HEK293T (cell line): Measurements from ENCODE around the gene SEMA3B.
"Not testable (repeated sequence)": the region's sequence is repeated elsewhere in the genome, so short reads cannot be mapped to it uniquely, and the experiment has no call there.

Source experiments
- CTCF ChIA-PET: fragments of 350-600 bp; formaldehyde crosslinking; extraction: SDS; loops from one replicate; lab custom pipeline; 2021; ENCODE audit warnings: antibody characterized with exemption, inconsistent platforms; lab: Yijun Ruan, JAX
- POLR2A ChIA-PET: fragments of 350-600 bp; formaldehyde crosslinking; extraction: SDS; loops from one replicate; lab custom pipeline; 2020; ENCODE audit warnings: antibody characterized with exemption, inconsistent platforms; lab: Yijun Ruan, JAX
- DNase-seq: peaks from one replicate; pipeline ENCODE4 v3.0.0; 2012; ENCODE audit warnings: mixed read lengths; ENCODE audit errors: extremely low spot score
- ARNT ChIP-seq: fragments of 450-650 bp; IDR thresholded peaks from 2 replicates; pipeline ENCODE4 v1.6.1; 2017; ENCODE audit warnings: mild to moderate bottlenecking
- BHLHE40 ChIP-seq: fragments of 450-650 bp; IDR thresholded peaks from 2 replicates; pipeline ENCODE4 v1.6.1; 2016; ENCODE audit warnings: mild to moderate bottlenecking, moderate library complexity, borderline replicate concordance
- CTBP1 ChIP-seq: fragments of 450-650 bp; IDR thresholded peaks from 2 replicates; pipeline ENCODE4 v1.6.1; 2016; ENCODE audit warnings: borderline replicate concordance
- ELF4 ChIP-seq: fragments of 450-650 bp; IDR thresholded peaks from 2 replicates; pipeline ENCODE4 v1.6.1; 2017; ENCODE audit warnings: antibody characterized with exemption
- FOXA1 ChIP-seq: fragments of 450-650 bp; IDR thresholded peaks from 2 replicates; pipeline ENCODE4 v1.6.1; 2016; ENCODE audit warnings: mild to moderate bottlenecking
- FOXK2 ChIP-seq: fragments of 450-650 bp; IDR thresholded peaks from 2 replicates; pipeline ENCODE4 v1.6.1; 2016; ENCODE audit warnings: mild to moderate bottlenecking
- FOXM1 ChIP-seq: fragments of 450-650 bp; IDR thresholded peaks from 2 replicates; pipeline ENCODE4 v1.6.1; 2017; ENCODE audit warnings: mild to moderate bottlenecking, borderline replicate concordance
- HDGF ChIP-seq: fragments of 450-650 bp; IDR thresholded peaks from 2 replicates; pipeline ENCODE4 v1.6.1; 2017; ENCODE audit warnings: antibody characterized with exemption, borderline replicate concordance
- L3MBTL2 ChIP-seq: fragments of 450-650 bp; conservative IDR thresholded peaks from 2 replicates; pipeline ENCODE4 v1.6.1; 2016; ENCODE audit warnings: mild to moderate bottlenecking
- LEF1 ChIP-seq: fragments of 450-650 bp; IDR thresholded peaks from 2 replicates; pipeline ENCODE4 v1.6.1; 2017; ENCODE audit warnings: mild to moderate bottlenecking, borderline replicate concordance
- NFRKB ChIP-seq: fragments of 450-650 bp; IDR thresholded peaks from 2 replicates; pipeline ENCODE4 v1.6.1; 2016; ENCODE audit warnings: mild to moderate bottlenecking, moderate library complexity
- PKNOX1 ChIP-seq: fragments of 450-650 bp; IDR thresholded peaks from 2 replicates; pipeline ENCODE4 v1.6.1; 2016
- SP1 ChIP-seq: fragments of 450-650 bp; IDR thresholded peaks from 2 replicates; pipeline ENCODE4 v1.6.1; 2017
- SUZ12 ChIP-seq: fragments of 450-650 bp; IDR thresholded peaks from 2 replicates; pipeline ENCODE4 v1.6.1; 2016; ENCODE audit warnings: mild to moderate bottlenecking
- TARDBP ChIP-seq: fragments of 450-650 bp; IDR thresholded peaks from 2 replicates; pipeline ENCODE4 v1.6.1; 2016
- ZNF384 ChIP-seq: fragments of 450-650 bp; IDR thresholded peaks from 2 replicates; pipeline ENCODE4 v1.6.1; 2016

The SEMA3B gene

GRCh38 chr3:50260942-50261441, 8.0 kb upstream of the SEMA3B start:
- CTCF ChIA-PET = interaction anchor here (0.6 to 4.0 kb wide), 2 partner anchors 14 to 44 kb away, joined by 4 to 31 read pairs; no protein-coding TSS in a partner anchor
- POLR2A ChIA-PET = interaction anchor here (0.9 to 2.4 kb wide), 2 partner anchors 24 to 311 kb away, joined by 3 to 13 read pairs; partner anchors contain the start of gene GNAI2
- TF ChIP-seq CTBP1 = no peak
- no peak for TF ChIP-seq ELF4
- TF ChIP-seq HDGF = no peak
- TF ChIP-seq ARNT = no peak
- TF ChIP-seq FOXK2 = no peak
- TF ChIP-seq L3MBTL2 = no peak
- TF ChIP-seq FOXM1 = no peak
- TF ChIP-seq PKNOX1 = no peak
- TF ChIP-seq LEF1 = no peak
- no peak for TF ChIP-seq SP1
- DNase-seq = no peak

- no peak for DNase-seq
- TF ChIP-seq SUZ12 (no peak), FOXK2 (no peak), ZNF384 (no peak), FOXA1 (no peak), L3MBTL2 (no peak), FOXM1 (no peak)
- ChIA-PET CTCF (interaction anchor here (0.6 to 4.0 kb wide), 2 partner anchors 14 to 43 kb away, joined by 4 to 31 read pairs; no protein-coding TSS in a partner anchor), POLR2A (interaction anchor here (0.9 kb wide), 1 partner anchor 310 kb away, joined by 3 read pairs; no protein-coding TSS in a partner anchor)
These were observed 7.4 kb upstream of the SEMA3B start for GRCh38 chr3:50261505-50261904.

- POLR2A ChIA-PET, CTCF ChIA-PET: not testable (repeated sequence)
These were observed 6.7 kb upstream of the SEMA3B start for GRCh38 chr3:50262200-50262599.

GRCh38 chr3:50262778-50263177, 6.2 kb upstream of the SEMA3B start:
- DNase-seq = no peak
- POLR2A ChIA-PET = interaction anchor here (0.6 to 2.2 kb wide), 3 partner anchors 16 to 74 kb away, joined by 3 to 6 read pairs (median 4); no protein-coding TSS in a partner anchor
- CTCF ChIA-PET = interaction anchor here (0.7 to 1.1 kb wide), 3 partner anchors 12 to 74 kb away, joined by 3 to 6 read pairs (median 4); no protein-coding TSS in a partner anchor

More at GRCh38 chr3:50262200-50262599, 6.7 kb upstream of the SEMA3B start:
- DNase-seq = not testable (repeated sequence)

GRCh38 chr3:50263478-50264382, 5.2 kb upstream of the SEMA3B start:
- ChIA-PET POLR2A (interaction anchor here (0.6 to 2.2 kb wide), 14 partner anchors 17 to 1417 kb away, joined by 3 to 8 read pairs (median 4); partner anchors contain the start of genes CYB561D2, MON1A, NPRL2 and TUSC2), CTCF (interaction anchor here (0.8 to 1.7 kb wide), 8 partner anchors 11 to 107 kb away, joined by 3 to 9 read pairs (median 4); no protein-coding TSS in a partner anchor)
- DNase-seq = no peak
- TF ChIP-seq SUZ12 (no peak), NFRKB (no peak), BHLHE40 (no peak), TARDBP (no peak), FOXA1 (no peak), PKNOX1 (no peak), ARNT (no peak), ZNF384 (no peak), LEF1 (no peak), SP1 (no peak), CTBP1 (no peak), ELF4 (no peak), FOXK2 (no peak)

More at GRCh38 chr3:50262778-50263177, 6.2 kb upstream of the SEMA3B start:
- TF ChIP-seq ZNF384 (no peak), CTBP1 (no peak), ARNT (no peak), FOXK2 (no peak), FOXM1 (no peak), PKNOX1 (no peak)

GRCh38 chr3:50264383-50264963, 4.5 kb upstream of the SEMA3B start:
- peak; percentile 54 for DNase-seq
- CTCF ChIA-PET = interaction anchor here (0.6 to 1.7 kb wide), 8 partner anchors 10 to 281 kb away, joined by 3 to 9 read pairs (median 4); no protein-coding TSS in a partner anchor
- POLR2A ChIA-PET = interaction anchor here (0.6 to 2.2 kb wide), 13 partner anchors 18 to 1417 kb away, joined by 3 to 8 read pairs (median 4); partner anchors contain the start of genes CYB561D2, HYAL3, MON1A and NAA80
- 0 out of 2 replicates have a peak, but pooled peaks have one; percentile 19 for TF ChIP-seq HDGF
- TF ChIP-seq TARDBP = no peak
- no peak for TF ChIP-seq PKNOX1
- TF ChIP-seq FOXK2 = no peak
- no peak for TF ChIP-seq ZNF384
- no peak for TF ChIP-seq FOXA1
